ENCODE results near the gene NDUFAB1. TPM values are rescaled to one million over a fixed set of nuclear protein-coding genes. Genes with fewer than 3 reads are reported as not detected.

NDUFAB1 gene
- total RNA-seq, 1 experiment from 2014 or later: 184 TPM

DNA sequence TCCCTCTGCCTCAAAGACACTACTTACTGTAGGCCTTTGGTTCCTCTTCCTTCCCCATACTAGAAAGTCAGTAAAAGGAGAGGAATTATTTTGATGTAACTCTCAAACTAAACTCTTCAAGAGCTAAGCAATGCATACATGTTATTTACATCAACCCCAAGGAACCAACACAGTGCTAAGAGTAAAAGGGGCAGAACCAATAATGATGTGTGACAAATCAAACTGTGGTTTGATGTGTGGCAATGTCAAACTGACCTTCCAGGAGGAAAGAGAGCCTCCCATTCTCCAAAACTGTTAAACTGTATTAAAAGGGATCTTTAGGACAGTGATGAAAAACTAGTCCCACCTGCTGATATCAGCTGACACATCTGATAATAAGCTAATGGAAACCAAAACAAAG is 15.7 kb downstream of the NDUFAB1 start:
- Histone ChIP-seq H3K27ac (ENCODE audit: low read depth, low read length, poor library complexity, severe bottlenecking) (no peak overlapping the region), H3K36me3 (ENCODE audit: insufficient read depth, low read length, poor library complexity, severe bottlenecking) (peaks cover 43% of the 10 kb centered on the region), H3K27me3 (replicated peaks; ENCODE audit: insufficient read depth, low read depth, low read length, poor library complexity) (no peaks in the 10 kb centered on the region), H3K4me1 (ENCODE audit: insufficient read depth, low read length, poor library complexity, severe bottlenecking) (no peaks in the 10 kb centered on the region), H3K4me3 (ENCODE audit: low read depth, low read length, poor library complexity, severe bottlenecking) (no peak overlapping the region), H3K9me3 (ENCODE audit: low read depth, low read length, poor library complexity, severe bottlenecking) (no peaks in the 10 kb centered on the region)
- no peak for DNase-seq (ENCODE audit: low spot score)
- no TSS peak for BruUV-seq (replicated peaks)
- ChIA-PET CTCF (no interaction called here), POLR2A (ENCODE audit: low non-redundant PET) (interaction anchor here (0.6 kb wide), 1 partner anchor 1188 kb away, joined by 6 read pairs; no protein-coding TSS in a partner anchor)
- intact Hi-C loops (cut with micrococcal nuclease; ENCODE audit: unreplicated experiment): no loop called here
- TF ChIP-seq CTCF (conservative IDR thresholded peaks at IDR 0.05; ENCODE audit: low read depth, low read length): no peak
- no peak for TF ChIP-seq EZH2 (IDR thresholded peaks at IDR 0.05; ENCODE audit: borderline replicate concordance, low read depth, low read length, poor library complexity, severe bottlenecking)

DNA sequence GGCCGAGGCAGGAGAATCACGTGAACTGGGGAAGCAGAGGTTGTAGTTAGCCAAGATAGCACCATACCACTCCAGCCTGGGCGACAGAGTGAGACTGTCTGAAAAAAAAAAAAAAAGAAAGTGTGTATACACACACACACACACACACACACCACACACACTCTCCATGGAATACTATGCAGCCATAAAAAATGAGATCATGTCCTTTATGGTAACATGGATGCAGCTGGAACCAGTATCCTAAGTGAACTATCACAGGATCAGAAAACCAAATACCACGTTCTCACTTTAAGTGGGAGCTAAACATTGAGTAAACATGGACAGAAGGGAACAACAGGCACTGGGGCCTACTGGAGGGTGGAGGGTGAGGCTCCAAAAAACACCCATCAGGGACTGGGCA is 16.7 kb downstream of the NDUFAB1 start:
- DNase-seq (ENCODE audit: low spot score): no peak
- ChIA-PET CTCF (no interaction called here), POLR2A (ENCODE audit: low non-redundant PET) (no interaction called here)

DNA sequence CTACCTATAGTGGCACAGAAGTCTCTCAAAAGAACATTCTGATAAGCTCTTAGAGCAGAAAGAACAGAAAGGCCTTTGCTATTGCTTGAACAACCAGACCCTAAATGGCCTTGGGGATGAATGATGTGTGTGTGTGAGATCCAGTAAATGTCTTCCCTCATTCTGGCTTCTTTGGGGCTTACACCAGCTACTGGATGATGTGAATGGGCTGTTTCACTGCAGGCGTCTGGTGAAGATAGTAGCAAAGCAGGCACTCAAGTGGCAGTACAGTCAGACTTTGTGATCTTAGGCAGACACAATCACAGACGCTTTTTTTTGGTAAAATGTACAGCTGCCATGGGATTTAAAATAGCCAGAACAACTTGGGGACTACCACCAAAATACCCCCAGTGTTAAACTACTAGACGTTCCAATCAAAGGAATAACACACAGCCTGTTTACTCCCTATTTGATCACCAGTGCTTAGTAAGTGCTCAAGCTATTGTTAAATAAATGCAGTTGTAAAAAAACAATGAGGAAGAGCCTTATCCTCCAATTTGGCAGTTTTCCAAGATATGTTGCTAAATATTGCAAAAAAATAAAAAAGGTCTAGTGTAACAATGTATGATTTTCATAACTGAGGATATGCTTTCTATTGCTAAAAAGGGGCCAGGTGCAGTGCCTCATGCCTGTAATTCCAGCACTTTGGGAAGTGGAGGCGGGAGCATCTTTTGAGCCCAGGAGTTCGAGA is 17.9 kb downstream of the NDUFAB1 start:
- Histone ChIP-seq H3K9me3 (ENCODE audit: low read depth, low read length, poor library complexity, severe bottlenecking) (no peaks in the 10 kb centered on the region), H3K27me3 (replicated peaks; ENCODE audit: insufficient read depth, low read depth, low read length, poor library complexity) (no peaks in the 10 kb centered on the region), H3K27ac (ENCODE audit: low read depth, low read length, poor library complexity, severe bottlenecking) (peak overlapping the region; percentile 48), H3K36me3 (ENCODE audit: insufficient read depth, low read length, poor library complexity, severe bottlenecking) (peaks cover 38% of the 10 kb centered on the region), H3K4me1 (ENCODE audit: insufficient read depth, low read length, poor library complexity, severe bottlenecking) (no peaks in the 10 kb centered on the region), H3K4me3 (ENCODE audit: low read depth, low read length, poor library complexity, severe bottlenecking) (no peak overlapping the region)
- ChIA-PET CTCF (no interaction called here), POLR2A (ENCODE audit: low non-redundant PET) (no interaction called here)
- TF ChIP-seq CTCF (conservative IDR thresholded peaks at IDR 0.05; ENCODE audit: low read depth, low read length) (no peak), EZH2 (IDR thresholded peaks at IDR 0.05; ENCODE audit: borderline replicate concordance, low read depth, low read length, poor library complexity, severe bottlenecking) (no peak)
- BruUV-seq (replicated peaks): TSS peak; percentile 14
- intact Hi-C loops (cut with micrococcal nuclease; ENCODE audit: unreplicated experiment): no loop called here
- no peak for DNase-seq (ENCODE audit: low spot score)

More for the DNA sequence above, 16.7 kb downstream of the NDUFAB1 start:
- TF ChIP-seq CTCF (conservative IDR thresholded peaks at IDR 0.05; ENCODE audit: low read depth, low read length) (no peak), EZH2 (IDR thresholded peaks at IDR 0.05; ENCODE audit: borderline replicate concordance, low read depth, low read length, poor library complexity, severe bottlenecking) (no peak)
- Histone ChIP-seq H3K36me3 (ENCODE audit: insufficient read depth, low read length, poor library complexity, severe bottlenecking) (peaks cover 34% of the 10 kb centered on the region), H3K27ac (ENCODE audit: low read depth, low read length, poor library complexity, severe bottlenecking) (no peak overlapping the region), H3K9me3 (ENCODE audit: low read depth, low read length, poor library complexity, severe bottlenecking) (no peaks in the 10 kb centered on the region), H3K4me3 (ENCODE audit: low read depth, low read length, poor library complexity, severe bottlenecking) (no peak overlapping the region), H3K4me1 (ENCODE audit: insufficient read depth, low read length, poor library complexity, severe bottlenecking) (no peaks in the 10 kb centered on the region), H3K27me3 (replicated peaks; ENCODE audit: insufficient read depth, low read depth, low read length, poor library complexity) (no peaks in the 10 kb centered on the region)
- BruUV-seq (replicated peaks): no TSS peak
- intact Hi-C loops (cut with micrococcal nuclease; ENCODE audit: unreplicated experiment): no loop called here
